Liver (tissue), 9 donors: ENCODE measurements around the gene CEP97. TPM values are rescaled to one million over a fixed set of nuclear protein-coding genes. Genes with fewer than 3 reads are reported as not detected.

Experiments
- DNase-seq: peaks from one replicate; pipeline ENCODE4 v3.0.0-alpha.2; 2017; ENCODE audit warnings: low spot score
- H3K27ac ChIP-seq, 2 donors: one replicate each; pipeline ENCODE4 v1.7.0; 2013; ENCODE audit warnings: inconsistent platforms in 2 of 2, low read length in 2 of 2, control low read depth in 1 of 2, low read depth in 1 of 2, mild to moderate bottlenecking in 1 of 2
- H3K27me3 ChIP-seq, 4 donors: one replicate each; pipeline versions ENCODE4 v1.6.1 to v1.7.0; 2013; ENCODE audit warnings: low read length in 3 of 4, inconsistent platforms in 1 of 4, mild to moderate bottlenecking in 1 of 4, moderate library complexity in 1 of 4; ENCODE audit not compliant: control insufficient read depth in 4 of 4, insufficient read depth in 4 of 4
- H3K36me3 ChIP-seq, 4 donors: one replicate each; pipeline versions ENCODE4 v1.6.1 to v1.7.0; 2013; ENCODE audit warnings: low read length in 3 of 4, mild to moderate bottlenecking in 3 of 4, low read depth in 1 of 4, moderate library complexity in 1 of 4; ENCODE audit not compliant: control insufficient read depth in 4 of 4, insufficient read depth in 3 of 4
- H3K4me1 ChIP-seq, 4 donors: one replicate each; pipeline versions ENCODE4 v1.6.1 to v1.7.0; 2013; ENCODE audit warnings: low read length in 3 of 4, mild to moderate bottlenecking in 3 of 4, moderate library complexity in 1 of 4; ENCODE audit not compliant: control insufficient read depth in 4 of 4, insufficient read depth in 4 of 4
- H3K4me3 ChIP-seq, 3 donors: one replicate each; pipeline versions ENCODE4 v1.6.1 to v1.7.0; 2013; ENCODE audit warnings: low read length in 3 of 3, control low read depth in 1 of 3, low read depth in 1 of 3, mild to moderate bottlenecking in 1 of 3
- H3K9ac ChIP-seq, 2 donors: one replicate each; pipeline ENCODE4 v1.7.0; 2013; ENCODE audit warnings: low read length in 2 of 2, mild to moderate bottlenecking in 2 of 2, moderate library complexity in 2 of 2, control low read depth in 1 of 2, low read depth in 1 of 2
- H3K9me3 ChIP-seq, 4 donors: one replicate each; pipeline versions ENCODE4 v1.6.1 to v1.7.0; 2013; ENCODE audit warnings: low read length in 3 of 4; ENCODE audit not compliant: control insufficient read depth in 4 of 4
- EGR1 ChIP-seq, 2 donors: IDR thresholded peaks; 2 replicates each; pipeline ENCODE4 v1.6.1; 2016 to 2018; ENCODE audit warnings: antibody characterized with exemption in 2 of 2, low read depth in 2 of 2
- FOXA1 ChIP-seq: IDR thresholded peaks from 2 replicates; pipeline ENCODE4 v1.6.1; 2016; ENCODE audit warnings: antibody characterized with exemption
- HNF4A ChIP-seq, 2 donors: conservative IDR thresholded peaks; 2 replicates each; pipeline ENCODE4 v1.6.1; 2016; ENCODE audit warnings: antibody characterized with exemption in 2 of 2, mild to moderate bottlenecking in 2 of 2
- HNF4G ChIP-seq: IDR thresholded peaks from 2 replicates; pipeline ENCODE4 v1.6.1; 2016; ENCODE audit warnings: antibody characterized with exemption
- NR2F2 ChIP-seq: IDR thresholded peaks from 2 replicates; pipeline ENCODE4 v1.6.1; 2016; ENCODE audit warnings: antibody characterized with exemption
- RAD21 ChIP-seq, 2 donors: IDR thresholded peaks; 2 replicates each; pipeline ENCODE4 v1.6.1; 2016; ENCODE audit warnings: antibody characterized with exemption in 2 of 2, mild to moderate bottlenecking in 2 of 2
- RXRA ChIP-seq, 2 donors: IDR thresholded peaks; 2 replicates each; pipeline ENCODE4 v1.6.1; 2017 to 2018; ENCODE audit warnings: antibody characterized with exemption in 2 of 2, mild to moderate bottlenecking in 1 of 2
- SP1 ChIP-seq: IDR thresholded peaks from 2 replicates; pipeline ENCODE4 v1.6.1; 2018; ENCODE audit warnings: antibody characterized with exemption, mild to moderate bottlenecking
- TAF1 ChIP-seq: conservative IDR thresholded peaks from 2 replicates; pipeline ENCODE4 v1.6.1; 2016; ENCODE audit warnings: antibody characterized with exemption, mild to moderate bottlenecking
- YY1 ChIP-seq: IDR thresholded peaks from 2 replicates; pipeline ENCODE4 v1.6.1; 2016; ENCODE audit warnings: antibody characterized with exemption, mild to moderate bottlenecking
- WGBS: extraction: QIAGEN DNeasy Blood & Tissue Kit; methylation state at CpG from one replicate; pipeline ENCODE4 v1.1.7; 2013; 5-methylcytosine and 5-hydroxymethylcytosine counted together
- polyA plus RNA-seq, 2 donors: library from polyadenylated mRNA; stranded (reverse) in 1 of 2; unstranded in 1 of 2; fragments of 200-250 nt in 1 of 2; fragments of >200 nt in 1 of 2; fragmentation: Nextera tagmentation in 1 of 2; extraction: Ambion mirVana in 1 of 2; gene quantifications; one replicate each; pipeline versions ENCODE4 v1.2.1 to v1.2.3, GENCODE V29; 2013 to 2015
- total RNA-seq, 2 donors: library from RNA; depleted of rRNA; stranded (reverse); fragments of >200 nt; gene quantifications; one replicate each; pipeline ENCODE4 v1.2.3, GENCODE V29; 2014
- TF ChIP-seq, protein P1 (sequence below): IDR thresholded peaks from 2 replicates; pipeline ENCODE4 v1.6.1; 2016; ENCODE audit warnings: antibody characterized with exemption, mild to moderate bottlenecking
- TF ChIP-seq, protein P2 (sequence below): IDR thresholded peaks from 2 replicates; pipeline ENCODE4 v1.6.1; 2016; ENCODE audit warnings: antibody characterized with exemption
- TF ChIP-seq, protein P3 (sequence below): IDR thresholded peaks from 2 replicates; pipeline ENCODE4 v1.6.1; 2016; ENCODE audit warnings: antibody characterized with exemption
- TF ChIP-seq, protein P4 (sequence below): IDR thresholded peaks from 2 replicates; pipeline ENCODE4 v1.6.1; 2016; ENCODE audit warnings: antibody characterized with exemption
- TF ChIP-seq, protein P5 (sequence below): fragments of 150-350 bp; IDR thresholded peaks from 2 replicates; pipeline ENCODE4 v1.5.1; 2017; ENCODE audit warnings: improper control_type of control experiment, low read depth, low read length; ENCODE audit not compliant: missing input control
- donor health status: healthy.
- donor health status: healthy.
- donor health status: healthy.
- donor health status: healthy.
- donor health status: healthy.

Gene CEP97
- total and polyA plus RNA-seq, 4 donors, result 0.57 to 8.3 (median 2.1) TPM

DNA sequence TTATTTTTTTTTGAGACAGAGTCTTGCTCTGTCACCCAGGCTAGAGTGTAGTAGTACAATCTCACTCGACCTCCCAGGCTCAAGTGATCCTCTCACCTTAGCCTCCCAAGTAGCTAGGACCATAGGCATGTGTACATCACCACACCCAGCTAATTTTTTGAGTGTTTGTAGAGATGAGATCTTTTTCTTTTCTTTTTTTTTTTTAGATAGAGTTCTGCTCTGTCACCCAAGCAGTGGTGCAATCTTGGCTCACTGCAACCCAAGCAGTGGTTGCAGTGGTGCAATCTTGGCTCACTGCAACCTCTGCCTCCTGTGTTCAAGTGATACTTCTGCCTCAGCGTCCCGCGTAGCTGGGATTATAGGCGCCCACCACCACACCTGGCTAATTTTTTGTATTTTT, 5.2 kb downstream of the CEP97 start:
- Histone ChIP-seq H3K36me3 (peaks cover 2 to 13% (median 4%) of the 10 kb centered on the region in 4 donors), H3K9me3 (no peaks in the 10 kb centered on the region), H3K4me1 (peaks cover 0 to 6% (median 3%) of the 10 kb centered on the region in 4 donors), H3K27me3 (no peaks in the 10 kb centered on the region), H3K27ac (no peak overlapping the region), H3K4me3 (no peak overlapping the region), H3K9ac (no peak overlapping the region)
- TF ChIP-seq, protein P1, sequence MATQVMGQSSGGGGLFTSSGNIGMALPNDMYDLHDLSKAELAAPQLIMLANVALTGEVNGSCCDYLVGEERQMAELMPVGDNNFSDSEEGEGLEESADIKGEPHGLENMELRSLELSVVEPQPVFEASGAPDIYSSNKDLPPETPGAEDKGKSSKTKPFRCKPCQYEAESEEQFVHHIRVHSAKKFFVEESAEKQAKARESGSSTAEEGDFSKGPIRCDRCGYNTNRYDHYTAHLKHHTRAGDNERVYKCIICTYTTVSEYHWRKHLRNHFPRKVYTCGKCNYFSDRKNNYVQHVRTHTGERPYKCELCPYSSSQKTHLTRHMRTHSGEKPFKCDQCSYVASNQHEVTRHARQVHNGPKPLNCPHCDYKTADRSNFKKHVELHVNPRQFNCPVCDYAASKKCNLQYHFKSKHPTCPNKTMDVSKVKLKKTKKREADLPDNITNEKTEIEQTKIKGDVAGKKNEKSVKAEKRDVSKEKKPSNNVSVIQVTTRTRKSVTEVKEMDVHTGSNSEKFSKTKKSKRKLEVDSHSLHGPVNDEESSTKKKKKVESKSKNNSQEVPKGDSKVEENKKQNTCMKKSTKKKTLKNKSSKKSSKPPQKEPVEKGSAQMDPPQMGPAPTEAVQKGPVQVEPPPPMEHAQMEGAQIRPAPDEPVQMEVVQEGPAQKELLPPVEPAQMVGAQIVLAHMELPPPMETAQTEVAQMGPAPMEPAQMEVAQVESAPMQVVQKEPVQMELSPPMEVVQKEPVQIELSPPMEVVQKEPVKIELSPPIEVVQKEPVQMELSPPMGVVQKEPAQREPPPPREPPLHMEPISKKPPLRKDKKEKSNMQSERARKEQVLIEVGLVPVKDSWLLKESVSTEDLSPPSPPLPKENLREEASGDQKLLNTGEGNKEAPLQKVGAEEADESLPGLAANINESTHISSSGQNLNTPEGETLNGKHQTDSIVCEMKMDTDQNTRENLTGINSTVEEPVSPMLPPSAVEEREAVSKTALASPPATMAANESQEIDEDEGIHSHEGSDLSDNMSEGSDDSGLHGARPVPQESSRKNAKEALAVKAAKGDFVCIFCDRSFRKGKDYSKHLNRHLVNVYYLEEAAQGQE, result no peak
- TF ChIP-seq, protein P2, sequence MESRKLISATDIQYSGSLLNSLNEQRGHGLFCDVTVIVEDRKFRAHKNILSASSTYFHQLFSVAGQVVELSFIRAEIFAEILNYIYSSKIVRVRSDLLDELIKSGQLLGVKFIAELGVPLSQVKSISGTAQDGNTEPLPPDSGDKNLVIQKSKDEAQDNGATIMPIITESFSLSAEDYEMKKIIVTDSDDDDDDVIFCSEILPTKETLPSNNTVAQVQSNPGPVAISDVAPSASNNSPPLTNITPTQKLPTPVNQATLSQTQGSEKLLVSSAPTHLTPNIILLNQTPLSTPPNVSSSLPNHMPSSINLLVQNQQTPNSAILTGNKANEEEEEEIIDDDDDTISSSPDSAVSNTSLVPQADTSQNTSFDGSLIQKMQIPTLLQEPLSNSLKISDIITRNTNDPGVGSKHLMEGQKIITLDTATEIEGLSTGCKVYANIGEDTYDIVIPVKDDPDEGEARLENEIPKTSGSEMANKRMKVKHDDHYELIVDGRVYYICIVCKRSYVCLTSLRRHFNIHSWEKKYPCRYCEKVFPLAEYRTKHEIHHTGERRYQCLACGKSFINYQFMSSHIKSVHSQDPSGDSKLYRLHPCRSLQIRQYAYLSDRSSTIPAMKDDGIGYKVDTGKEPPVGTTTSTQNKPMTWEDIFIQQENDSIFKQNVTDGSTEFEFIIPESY, result no peak
- TF ChIP-seq SP1 (no peak), HNF4G (no peak), RAD21 (IDR thresholded peaks at IDR 0.05) (no peak), RXRA (IDR thresholded peaks at IDR 0.05) (no peak), TAF1 (no peak), NR2F2 (no peak)
- TF ChIP-seq, protein P3, sequence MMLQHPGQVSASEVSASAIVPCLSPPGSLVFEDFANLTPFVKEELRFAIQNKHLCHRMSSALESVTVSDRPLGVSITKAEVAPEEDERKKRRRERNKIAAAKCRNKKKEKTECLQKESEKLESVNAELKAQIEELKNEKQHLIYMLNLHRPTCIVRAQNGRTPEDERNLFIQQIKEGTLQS, result no peak
- TF ChIP-seq, protein P4, sequence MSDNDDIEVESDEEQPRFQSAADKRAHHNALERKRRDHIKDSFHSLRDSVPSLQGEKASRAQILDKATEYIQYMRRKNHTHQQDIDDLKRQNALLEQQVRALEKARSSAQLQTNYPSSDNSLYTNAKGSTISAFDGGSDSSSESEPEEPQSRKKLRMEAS, result no peak
- WGBS, result 95% methylated on average over 5 of the region's 5 CpGs
- no peak for DNase-seq

DNA sequence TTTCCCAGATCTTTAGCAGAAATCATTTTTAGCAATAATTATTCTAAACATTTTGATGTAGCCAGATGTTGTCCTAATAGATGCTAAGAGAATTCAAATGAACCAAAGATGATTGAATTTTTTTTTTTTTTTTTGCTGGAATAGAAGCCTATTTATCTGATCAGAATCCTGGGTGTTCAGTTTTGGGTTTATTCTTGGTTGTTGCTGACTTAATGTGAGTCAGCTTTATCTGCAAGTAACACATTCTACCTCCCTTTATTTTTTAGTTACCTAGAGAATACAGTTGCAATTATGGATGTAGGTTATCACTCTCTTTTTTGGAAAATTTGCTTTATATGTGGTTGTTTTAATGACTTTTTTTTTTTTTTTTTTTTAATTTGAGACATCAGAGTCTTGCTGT, 6.4 kb downstream of the CEP97 start:
- Histone ChIP-seq H3K9ac (no peak overlapping the region), H3K27me3 (no peaks in the 10 kb centered on the region), H3K4me3 (no peak overlapping the region), H3K4me1 (no peaks in the 10 kb centered on the region), H3K9me3 (no peaks in the 10 kb centered on the region), H3K27ac (no peak overlapping the region), H3K36me3 (peaks cover 2 to 15% (median 6%) of the 10 kb centered on the region in 4 donors)
- TF ChIP-seq, protein P2, result no peak
- TF ChIP-seq HNF4G (no peak), RAD21 (IDR thresholded peaks at IDR 0.05) (no peak), TAF1 (no peak), FOXA1 (no peak), HNF4A (conservative IDR thresholded peaks at IDR 0.05) (no peak), SP1 (no peak), RXRA (IDR thresholded peaks at IDR 0.05) (no peak), EGR1 (IDR thresholded peaks at IDR 0.05; ENCODE audit: low read depth in 2 of 2) (no peak), NR2F2 (no peak), YY1 (no peak)
- TF ChIP-seq, protein P1, result no peak
- TF ChIP-seq, protein P4, result no peak
- TF ChIP-seq, protein P3, result no peak
- TF ChIP-seq, protein P5, sequence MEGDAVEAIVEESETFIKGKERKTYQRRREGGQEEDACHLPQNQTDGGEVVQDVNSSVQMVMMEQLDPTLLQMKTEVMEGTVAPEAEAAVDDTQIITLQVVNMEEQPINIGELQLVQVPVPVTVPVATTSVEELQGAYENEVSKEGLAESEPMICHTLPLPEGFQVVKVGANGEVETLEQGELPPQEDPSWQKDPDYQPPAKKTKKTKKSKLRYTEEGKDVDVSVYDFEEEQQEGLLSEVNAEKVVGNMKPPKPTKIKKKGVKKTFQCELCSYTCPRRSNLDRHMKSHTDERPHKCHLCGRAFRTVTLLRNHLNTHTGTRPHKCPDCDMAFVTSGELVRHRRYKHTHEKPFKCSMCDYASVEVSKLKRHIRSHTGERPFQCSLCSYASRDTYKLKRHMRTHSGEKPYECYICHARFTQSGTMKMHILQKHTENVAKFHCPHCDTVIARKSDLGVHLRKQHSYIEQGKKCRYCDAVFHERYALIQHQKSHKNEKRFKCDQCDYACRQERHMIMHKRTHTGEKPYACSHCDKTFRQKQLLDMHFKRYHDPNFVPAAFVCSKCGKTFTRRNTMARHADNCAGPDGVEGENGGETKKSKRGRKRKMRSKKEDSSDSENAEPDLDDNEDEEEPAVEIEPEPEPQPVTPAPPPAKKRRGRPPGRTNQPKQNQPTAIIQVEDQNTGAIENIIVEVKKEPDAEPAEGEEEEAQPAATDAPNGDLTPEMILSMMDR, result no peak
- no peak for DNase-seq
